ENCODE measurements around the gene TIGD1. TPM values are rescaled to one million over a fixed set of nuclear protein-coding genes. Genes with fewer than 3 reads are reported as not detected.
A peak's percentile ranks its signal among the peaks of the same experiment; 100 is the strongest.

Gene TIGD1
- total and polyA plus RNA-seq, 8 donors = 0.88 to 5.9 (median 2.2) TPM

DNA sequence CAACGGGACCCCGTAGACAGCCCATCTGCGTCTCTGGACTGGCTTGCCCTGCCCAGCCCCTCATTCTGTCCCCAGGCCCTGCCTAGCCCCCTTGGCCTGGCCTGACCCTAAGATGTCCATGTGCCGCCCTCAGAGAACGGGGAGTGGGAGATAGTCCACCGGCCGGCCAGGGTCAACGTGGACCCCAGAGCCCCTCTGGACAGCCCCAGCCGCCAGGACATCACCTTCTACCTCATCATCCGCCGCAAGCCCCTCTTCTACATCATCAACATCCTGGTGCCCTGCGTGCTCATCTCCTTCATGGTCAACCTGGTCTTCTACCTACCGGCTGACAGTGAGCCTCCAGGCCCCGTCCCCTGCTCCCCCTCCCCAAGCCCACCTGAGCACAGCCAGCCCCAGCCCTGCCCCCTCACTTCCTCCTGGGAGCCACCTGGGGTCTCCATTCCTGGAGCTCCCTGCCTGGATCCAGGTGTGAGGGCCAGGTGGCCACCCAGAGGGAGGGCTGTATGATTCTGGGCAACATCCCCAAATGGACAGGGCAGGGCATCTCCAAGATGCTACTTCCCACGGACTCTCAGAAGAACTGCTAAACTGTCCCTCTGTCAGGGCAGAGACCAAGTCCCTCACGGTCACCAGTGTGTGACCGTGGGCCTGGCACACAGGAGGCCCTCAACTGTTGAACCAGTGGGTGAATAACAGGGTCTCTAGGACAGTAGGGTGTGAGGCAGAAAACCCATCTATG is 20.4 kb downstream of the TIGD1 start:
- ATAC-seq (no peak), DNase-seq (peak in 2 of 6 donors; percentile 42 to 48), FAIRE-seq (no peak)
- Histone ChIP-seq H3K4me3 (no peak overlapping the region), H3K36me3 (no peaks in the 10 kb centered on the region), H3K27ac (no peak overlapping the region), H3K27me3 (no peaks in the 10 kb centered on the region), H3K9me3 (no peaks in the 10 kb centered on the region), H3K4me1 (peaks cover 0 to 7% (median 3%) of the 10 kb centered on the region in 3 donors)
- 76 to 89% methylated on average over 17 of the region's 17 CpGs for WGBS, 2 donors
- intact Hi-C loops (cut with DNase I) = no loop called here
- TF ChIP-seq, protein P1, sequence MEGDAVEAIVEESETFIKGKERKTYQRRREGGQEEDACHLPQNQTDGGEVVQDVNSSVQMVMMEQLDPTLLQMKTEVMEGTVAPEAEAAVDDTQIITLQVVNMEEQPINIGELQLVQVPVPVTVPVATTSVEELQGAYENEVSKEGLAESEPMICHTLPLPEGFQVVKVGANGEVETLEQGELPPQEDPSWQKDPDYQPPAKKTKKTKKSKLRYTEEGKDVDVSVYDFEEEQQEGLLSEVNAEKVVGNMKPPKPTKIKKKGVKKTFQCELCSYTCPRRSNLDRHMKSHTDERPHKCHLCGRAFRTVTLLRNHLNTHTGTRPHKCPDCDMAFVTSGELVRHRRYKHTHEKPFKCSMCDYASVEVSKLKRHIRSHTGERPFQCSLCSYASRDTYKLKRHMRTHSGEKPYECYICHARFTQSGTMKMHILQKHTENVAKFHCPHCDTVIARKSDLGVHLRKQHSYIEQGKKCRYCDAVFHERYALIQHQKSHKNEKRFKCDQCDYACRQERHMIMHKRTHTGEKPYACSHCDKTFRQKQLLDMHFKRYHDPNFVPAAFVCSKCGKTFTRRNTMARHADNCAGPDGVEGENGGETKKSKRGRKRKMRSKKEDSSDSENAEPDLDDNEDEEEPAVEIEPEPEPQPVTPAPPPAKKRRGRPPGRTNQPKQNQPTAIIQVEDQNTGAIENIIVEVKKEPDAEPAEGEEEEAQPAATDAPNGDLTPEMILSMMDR (IDR thresholded peaks at IDR 0.05) = no peak

DNA sequence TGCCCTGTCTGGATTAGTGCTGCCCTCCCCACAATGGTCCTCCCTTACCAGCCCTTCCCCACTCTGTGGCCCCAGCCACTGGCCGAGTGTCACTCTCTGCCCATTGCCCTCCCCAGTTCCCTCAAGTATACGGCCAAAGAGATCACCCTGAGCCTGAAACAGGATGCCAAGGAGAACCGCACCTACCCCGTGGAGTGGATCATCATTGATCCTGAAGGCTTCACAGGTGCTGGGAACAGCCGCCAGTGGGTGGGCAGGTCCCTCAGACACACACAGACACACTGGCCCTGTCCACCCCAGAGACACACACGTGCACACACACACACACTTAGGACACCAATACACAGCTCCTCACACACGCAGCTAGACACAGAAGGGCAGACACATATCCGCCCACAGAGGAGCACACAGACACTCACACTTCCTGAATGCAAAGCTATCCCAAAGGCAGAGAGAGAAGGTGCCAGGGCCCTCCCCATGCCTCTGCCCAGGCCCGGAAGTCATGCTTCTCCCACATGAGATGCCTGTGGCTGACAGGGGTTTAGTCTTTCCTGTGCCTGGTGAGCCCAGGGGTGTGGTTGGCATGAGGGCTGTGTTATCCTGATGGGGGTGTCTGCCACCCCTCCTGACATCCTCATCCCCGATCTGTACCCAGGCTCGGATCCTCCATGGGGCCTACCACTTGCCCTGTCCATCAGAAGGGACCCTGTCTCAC is 21.5 kb downstream of the TIGD1 start:
- H3K4me1 ChIP-seq = peaks cover 0 to 10% (median 6%) of the 10 kb centered on the region in 3 donors
- no peak for ATAC-seq
- intact Hi-C loops (cut with DNase I) = no loop called here

DNA sequence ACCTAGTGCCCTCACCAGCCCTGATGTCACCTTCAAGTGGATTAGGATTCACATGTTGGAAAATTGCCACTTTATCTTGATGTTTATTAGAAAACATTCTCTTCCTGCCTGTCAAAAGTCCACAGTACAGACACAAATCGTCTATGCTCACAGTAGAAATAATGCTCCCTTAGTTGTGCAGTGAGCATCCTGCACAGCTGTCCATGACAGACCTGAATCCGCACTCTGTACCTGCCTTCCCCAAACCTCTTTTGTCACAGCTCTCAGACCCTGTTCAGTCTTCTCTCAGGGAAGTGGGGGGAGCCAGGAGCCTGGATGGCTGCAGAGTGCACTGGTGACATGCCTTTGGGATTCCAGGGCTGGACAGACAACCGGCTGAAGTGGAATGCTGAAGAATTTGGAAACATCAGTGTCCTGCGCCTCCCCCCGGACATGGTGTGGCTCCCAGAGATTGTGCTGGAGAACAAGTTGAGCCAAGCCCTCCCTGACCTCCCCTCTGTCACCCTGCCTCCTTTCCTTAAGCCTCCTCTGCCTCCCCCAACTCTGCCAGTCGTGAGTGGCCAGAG is 22.4 kb downstream of the TIGD1 start:
- DNase-seq = peak in 1 of 6 donors; percentile 15
- H3K4me1 ChIP-seq = peaks cover 0 to 14% (median 14%) of the 10 kb centered on the region in 3 donors
- TF ChIP-seq, protein P1 (IDR thresholded peaks at IDR 0.05) = no peak
- H3K36me3 ChIP-seq = no peaks in the 10 kb centered on the region
- no peak for ATAC-seq
- intact Hi-C loops (cut with DNase I) = no loop called here
- no peak overlapping the region for H3K27ac ChIP-seq
- no peak for FAIRE-seq
- WGBS, 2 donors = 67 to 73% methylated on average over 6 of the region's 6 CpGs
- no peaks in the 10 kb centered on the region for H3K9me3 ChIP-seq
- H3K4me3 ChIP-seq = no peak overlapping the region
- peaks cover 0 to 10% (median 4%) of the 10 kb centered on the region in 4 donors for H3K27me3 ChIP-seq

More for the DNA sequence above, 21.5 kb downstream of the TIGD1 start:
- peak in 2 of 6 donors; percentile 28 to 48 for DNase-seq
- H3K27ac ChIP-seq = no peak overlapping the region
- WGBS, 2 donors = 69 to 79% methylated on average over 11 of the region's 11 CpGs
- H3K27me3 ChIP-seq = peaks cover 0 to 2% (median 0%) of the 10 kb centered on the region in 4 donors
- TF ChIP-seq, protein P1 (IDR thresholded peaks at IDR 0.05) = no peak
- no peak for FAIRE-seq
- no peak overlapping the region for H3K4me3 ChIP-seq
- no peaks in the 10 kb centered on the region for H3K36me3 ChIP-seq
- H3K9me3 ChIP-seq = no peaks in the 10 kb centered on the region

DNA sequence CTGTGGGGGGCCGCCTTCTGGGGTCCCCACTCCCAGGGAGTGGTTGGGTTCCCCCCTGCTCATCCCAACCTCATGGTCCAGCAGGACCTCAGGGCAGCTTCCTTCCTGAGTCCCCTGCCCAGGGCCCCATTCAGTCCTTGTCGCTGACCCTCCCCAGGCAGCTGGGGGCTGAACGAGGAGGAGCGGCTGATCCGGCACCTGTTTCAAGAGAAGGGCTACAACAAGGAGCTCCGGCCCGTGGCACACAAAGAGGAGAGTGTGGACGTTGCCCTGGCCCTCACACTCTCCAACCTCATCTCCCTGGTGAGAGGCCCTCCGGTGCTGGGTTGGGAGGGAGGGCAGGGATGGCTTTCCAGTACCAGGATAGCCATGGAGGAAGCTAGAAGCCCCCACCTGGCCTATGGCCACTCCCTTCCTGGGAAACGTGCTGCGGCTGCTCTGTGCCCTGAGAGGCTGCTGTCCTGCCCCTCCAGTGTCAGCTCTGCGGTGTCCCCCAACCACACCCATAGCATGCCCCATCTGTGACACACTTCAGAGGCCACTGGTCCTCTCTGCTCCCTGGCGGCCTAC is 23.9 kb downstream of the TIGD1 start:
- DNase-seq (peak in 1 of 6 donors; percentile 67), FAIRE-seq (no peak), ATAC-seq (no peak)
- WGBS, 2 donors = 79 to 87% methylated on average over 13 of the region's 13 CpGs
- intact Hi-C loops (cut with DNase I) = no loop called here
- H3K36me3 ChIP-seq = no peaks in the 10 kb centered on the region
- H3K27me3 ChIP-seq = peaks cover 0 to 17% (median 8%) of the 10 kb centered on the region in 4 donors
- H3K4me3 ChIP-seq = no peak overlapping the region
- TF ChIP-seq, protein P1 (IDR thresholded peaks at IDR 0.05) = no peak
- no peaks in the 10 kb centered on the region for H3K9me3 ChIP-seq
- no peak overlapping the region for H3K27ac ChIP-seq
- peaks cover 0 to 22% (median 14%) of the 10 kb centered on the region in 3 donors for H3K4me1 ChIP-seq
